ENCODE data around the gene GALNT11.

- TF ChIP-seq CTCF (IDR thresholded peaks at IDR 0.05) (no peak), NR3C1 (IDR thresholded peaks at IDR 0.05) (no peak), CEBPB (IDR thresholded peaks at IDR 0.05) (no peak), ESRRA (IDR thresholded peaks at IDR 0.05; ENCODE audit: borderline replicate concordance, low read length) (no peak), RNF2 (IDR thresholded peaks at IDR 0.05; ENCODE audit: borderline replicate concordance, low read depth) (no peak), RAD21 (conservative IDR thresholded peaks at IDR 0.05 in 1 of 2, IDR thresholded peaks at IDR 0.05 in 1 of 2) (no peak), RFX5 (IDR thresholded peaks at IDR 0.05) (no peak), BCL3 (IDR thresholded peaks at IDR 0.05) (no peak), POLR2A (IDR thresholded peaks at IDR 0.05; ENCODE audit: low read length) (no peak)
Measured at GRCh38 chr7:152162287-152162686, 136.8 kb downstream of the GALNT11 start.

Measured in A549 (cell line).